CD4-positive, alpha-beta T cell treated with Interferon gamma for 1 hour (primary cell): ENCODE measurements around the gene TTC29.
"Not testable (repeated sequence)": the region's sequence is repeated elsewhere in the genome, so short reads cannot be mapped to it uniquely, and the experiment has no call there.

Source experiments
- DNase-seq: peaks from one replicate; pipeline ENCODE4 v3.0.0-alpha.2; 2020

The TTC29 gene

DNA sequence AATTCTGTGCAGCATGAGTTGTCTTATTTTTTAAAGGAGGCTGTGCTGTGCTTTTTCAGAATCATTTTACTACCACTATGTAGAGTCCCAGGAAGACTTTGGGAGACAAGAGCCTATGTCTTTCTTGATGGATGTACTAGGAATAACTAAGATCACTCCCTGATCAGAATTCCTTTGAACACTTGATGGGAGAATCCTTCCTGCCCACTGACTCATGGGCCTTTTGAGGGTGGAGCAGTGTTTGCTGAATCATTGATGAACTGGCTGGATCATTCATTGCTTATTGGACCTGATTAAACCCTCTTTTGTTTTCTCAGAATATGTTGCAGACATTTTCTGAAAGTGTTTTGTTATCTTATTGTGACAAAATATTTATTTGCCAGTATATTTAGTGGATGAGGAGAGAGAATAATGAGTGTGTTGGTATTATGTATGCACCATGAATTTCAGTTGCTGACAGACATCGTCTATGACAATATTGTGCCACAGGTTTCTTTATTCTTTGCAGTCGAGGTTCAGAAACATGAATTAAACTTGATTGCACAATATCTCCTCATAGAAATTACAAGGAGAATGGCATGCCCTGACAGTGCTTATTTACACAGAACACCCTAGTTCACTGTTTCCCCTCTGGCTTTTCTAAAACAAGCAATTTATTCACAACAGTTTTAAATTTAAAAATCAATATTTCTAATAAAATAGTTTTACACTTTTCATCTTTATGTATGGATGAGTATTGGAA, 270.7 kb downstream of the TTC29 start:
- DNase-seq = no peak

DNA sequence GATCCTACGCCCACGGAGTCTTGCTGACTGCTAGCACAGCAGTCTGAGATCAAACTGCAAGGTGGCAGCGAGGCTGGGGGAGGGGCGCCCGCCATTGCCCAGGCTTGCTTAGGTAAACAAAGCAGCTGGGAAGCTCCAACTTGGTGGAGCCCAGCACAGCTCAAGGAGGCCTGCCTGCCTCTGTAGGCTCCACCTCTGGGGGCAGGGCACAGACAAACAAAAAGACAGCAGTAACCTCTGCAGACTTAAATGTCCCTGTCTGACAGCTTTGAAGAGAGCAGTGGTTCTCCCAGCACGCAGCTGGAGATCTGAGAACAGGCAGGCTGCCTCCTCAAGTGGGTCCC, 281.7 kb downstream of the TTC29 start:
- not testable (repeated sequence) for DNase-seq

DNA sequence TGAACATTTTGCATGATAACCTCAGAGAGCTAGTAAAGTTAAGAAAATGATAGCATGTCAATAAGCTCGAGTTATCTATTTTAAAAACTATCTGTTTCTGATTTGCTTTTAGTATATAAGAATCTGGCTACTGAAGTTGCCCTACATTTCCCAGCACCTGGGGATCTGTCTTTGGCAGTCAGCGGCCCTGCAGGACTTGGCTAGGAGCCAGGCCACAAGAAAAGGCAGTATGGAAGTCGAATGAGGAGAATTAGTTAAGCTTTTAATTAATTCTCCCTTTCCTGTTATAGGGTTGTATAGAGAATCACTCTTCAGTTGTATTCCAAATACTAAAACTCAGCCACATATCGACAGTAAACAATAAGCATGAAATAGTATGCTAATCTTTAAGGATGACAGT, 284.3 kb downstream of the TTC29 start:
- DNase-seq = no peak
